GM10248 (cell line): Measurements from ENCODE around the gene C6orf15.
A peak's percentile ranks its signal among the peaks of the same experiment; 100 is the strongest.
"Not testable (repeated sequence)": the region's sequence is repeated elsewhere in the genome, so short reads cannot be mapped to it uniquely, and the experiment has no call there.

Source experiments
- CTCF ChIA-PET: fragments of 300-600 bp; sonication (Branson Sonifier 250); formaldehyde crosslinking; extraction: SDS; loops from one replicate; lab custom pipeline; 2021; ENCODE audit warnings: antibody characterized with exemption; lab: Yijun Ruan, JAX
- POLR2A ChIA-PET: fragments of 350-650 bp; sonication (Branson Sonifier 250); formaldehyde crosslinking; extraction: SDS; loops from one replicate; lab custom pipeline; 2020; ENCODE audit warnings: antibody characterized with exemption; lab: Yijun Ruan, JAX
- DNase-seq: peaks from one replicate; pipeline ENCODE4 v3.0.0; 2012; ENCODE audit errors: extremely low spot score
- TF ChIP-seq, protein P1 (sequence below): IDR thresholded peaks from 2 replicates; pipeline ENCODE4 v1.5.1; 2012; ENCODE audit warnings: mild to moderate bottlenecking, low read depth; ENCODE audit errors: extremely low read depth, missing control alignments, control extremely low read depth

Gene C6orf15

DNA sequence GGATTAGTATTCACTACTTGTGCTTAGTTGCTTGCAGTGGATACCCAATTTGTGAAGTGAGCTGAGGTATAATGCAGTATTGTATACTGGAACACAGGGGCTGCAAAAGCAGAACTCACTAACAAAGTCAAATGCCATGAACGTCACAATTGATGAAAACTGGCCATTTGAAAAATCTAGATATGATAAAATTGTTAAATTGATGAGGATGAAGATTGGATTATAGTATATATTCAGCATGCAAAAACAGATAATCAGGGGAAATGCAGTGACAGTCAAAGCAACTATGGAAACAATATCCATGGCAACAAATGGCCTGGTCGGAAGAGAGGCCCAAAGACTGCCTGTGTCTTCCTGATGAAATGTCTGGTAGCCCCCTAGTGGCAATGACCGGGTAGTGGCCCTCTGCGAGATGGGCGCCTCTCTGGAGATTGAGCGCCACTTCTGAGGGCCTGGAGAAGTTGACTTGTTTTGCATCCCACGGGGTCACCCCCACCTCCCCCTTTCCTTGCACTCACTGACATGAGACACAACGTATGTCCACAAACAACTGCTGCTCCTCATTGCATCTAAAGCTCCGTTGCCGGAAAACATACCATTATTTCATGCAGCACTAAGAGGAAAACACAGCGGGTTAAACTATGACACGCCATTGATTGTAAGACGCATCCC lies 43.6 kb downstream of the C6orf15 start:
- peak; percentile 85 for DNase-seq
- TF ChIP-seq, protein P1, sequence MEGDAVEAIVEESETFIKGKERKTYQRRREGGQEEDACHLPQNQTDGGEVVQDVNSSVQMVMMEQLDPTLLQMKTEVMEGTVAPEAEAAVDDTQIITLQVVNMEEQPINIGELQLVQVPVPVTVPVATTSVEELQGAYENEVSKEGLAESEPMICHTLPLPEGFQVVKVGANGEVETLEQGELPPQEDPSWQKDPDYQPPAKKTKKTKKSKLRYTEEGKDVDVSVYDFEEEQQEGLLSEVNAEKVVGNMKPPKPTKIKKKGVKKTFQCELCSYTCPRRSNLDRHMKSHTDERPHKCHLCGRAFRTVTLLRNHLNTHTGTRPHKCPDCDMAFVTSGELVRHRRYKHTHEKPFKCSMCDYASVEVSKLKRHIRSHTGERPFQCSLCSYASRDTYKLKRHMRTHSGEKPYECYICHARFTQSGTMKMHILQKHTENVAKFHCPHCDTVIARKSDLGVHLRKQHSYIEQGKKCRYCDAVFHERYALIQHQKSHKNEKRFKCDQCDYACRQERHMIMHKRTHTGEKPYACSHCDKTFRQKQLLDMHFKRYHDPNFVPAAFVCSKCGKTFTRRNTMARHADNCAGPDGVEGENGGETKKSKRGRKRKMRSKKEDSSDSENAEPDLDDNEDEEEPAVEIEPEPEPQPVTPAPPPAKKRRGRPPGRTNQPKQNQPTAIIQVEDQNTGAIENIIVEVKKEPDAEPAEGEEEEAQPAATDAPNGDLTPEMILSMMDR: peak; percentile 68
- ChIA-PET POLR2A (no interaction called here), CTCF (interaction anchor here (0.7 to 3.5 kb wide), 25 partner anchors 9 to 389 kb away, joined by 3 to 72 read pairs (median 4); partner anchors contain the start of gene VARS2)

DNA sequence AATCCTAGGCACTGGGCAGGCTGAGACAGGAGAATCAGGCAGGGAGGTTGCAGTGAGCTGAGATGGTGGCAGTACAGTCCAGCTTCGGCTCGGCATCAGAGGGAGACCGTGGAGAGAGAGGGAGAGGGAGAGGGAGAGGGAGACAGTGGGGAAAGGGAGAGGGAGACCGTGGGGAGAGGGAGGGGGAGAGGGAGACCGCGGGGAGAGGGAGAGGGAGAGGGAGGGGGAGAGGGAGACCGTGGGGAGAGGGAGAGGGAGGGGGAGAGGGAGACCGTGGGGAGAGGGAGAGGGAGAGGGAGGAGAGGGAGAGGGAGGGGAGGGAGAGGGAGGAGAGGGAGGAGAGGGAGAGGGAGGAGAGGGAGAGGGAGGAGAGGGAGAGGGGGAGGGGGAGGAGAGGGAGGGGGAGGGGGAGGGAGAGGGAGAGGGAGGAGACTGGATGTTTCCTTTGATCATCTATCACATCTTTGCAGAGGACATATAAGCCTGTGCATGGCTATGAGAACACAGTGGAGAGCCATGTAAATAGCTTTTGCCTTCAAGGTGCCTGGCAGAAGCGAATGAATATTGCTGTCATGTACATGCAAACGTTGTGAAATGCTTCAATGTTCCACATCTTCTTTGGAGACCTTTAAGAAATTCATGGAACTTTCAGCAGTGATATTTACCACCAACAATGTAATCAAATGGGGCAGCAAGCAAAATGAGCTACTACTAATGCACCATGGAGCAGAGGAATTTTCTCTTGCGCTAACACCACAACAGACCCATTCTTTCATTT lies 44.3 kb downstream of the C6orf15 start:
- CTCF ChIA-PET: interaction anchor here (0.8 to 3.5 kb wide), 18 partner anchors 8 to 286 kb away, joined by 3 to 72 read pairs (median 4); partner anchors contain the start of gene VARS2
- DNase-seq, POLR2A ChIA-PET: not testable (repeated sequence)

DNA sequence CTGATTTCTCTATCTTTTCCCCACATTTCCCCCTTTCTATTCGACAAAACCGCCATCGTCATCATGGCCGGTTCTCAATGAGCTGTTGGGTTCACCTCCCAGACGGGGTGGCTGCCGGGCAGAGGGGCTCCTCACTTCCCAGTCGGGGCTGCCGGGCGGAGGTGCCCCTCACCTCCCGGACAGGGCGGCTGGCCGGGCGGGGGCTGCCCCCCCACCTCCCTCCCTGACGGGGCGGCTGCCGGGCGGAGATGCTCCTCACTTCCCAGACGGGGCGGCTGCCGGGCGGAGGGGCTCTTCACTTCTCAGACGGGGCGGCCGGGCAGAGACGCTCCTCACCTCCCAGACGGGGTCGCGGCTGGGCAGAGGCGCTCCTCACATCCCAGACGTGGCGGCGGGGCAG lies 45.3 kb downstream of the C6orf15 start:
- DNase-seq, CTCF ChIA-PET, POLR2A ChIA-PET: not testable (repeated sequence)

DNA sequence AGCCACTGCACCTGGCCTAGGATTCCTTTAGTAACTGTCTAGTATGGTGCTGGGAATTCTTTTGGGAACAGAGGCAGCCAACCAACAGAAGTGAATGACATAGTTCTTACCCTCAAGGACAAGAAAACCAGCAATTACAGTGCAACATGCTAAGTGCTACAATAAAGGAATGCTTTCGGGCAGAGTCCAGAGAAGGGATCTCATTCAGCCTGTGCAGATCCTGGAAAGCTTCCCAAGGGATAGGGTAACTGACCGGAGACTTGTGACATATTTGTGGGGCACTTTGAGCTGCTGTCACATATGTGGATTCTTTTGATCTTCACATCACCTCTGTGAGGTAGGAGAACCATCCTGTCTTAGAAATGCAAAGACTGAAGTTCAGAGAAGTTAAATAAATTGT lies 46.8 kb downstream of the C6orf15 start:
- DNase-seq: no peak
- TF ChIP-seq, protein P1: no peak
- CTCF ChIA-PET: interaction anchor here (1.2 to 2.1 kb wide), 2 partner anchors 14 to 26 kb away, joined by 3 to 6 read pairs; no protein-coding TSS in a partner anchor
- POLR2A ChIA-PET: no interaction called here

DNA sequence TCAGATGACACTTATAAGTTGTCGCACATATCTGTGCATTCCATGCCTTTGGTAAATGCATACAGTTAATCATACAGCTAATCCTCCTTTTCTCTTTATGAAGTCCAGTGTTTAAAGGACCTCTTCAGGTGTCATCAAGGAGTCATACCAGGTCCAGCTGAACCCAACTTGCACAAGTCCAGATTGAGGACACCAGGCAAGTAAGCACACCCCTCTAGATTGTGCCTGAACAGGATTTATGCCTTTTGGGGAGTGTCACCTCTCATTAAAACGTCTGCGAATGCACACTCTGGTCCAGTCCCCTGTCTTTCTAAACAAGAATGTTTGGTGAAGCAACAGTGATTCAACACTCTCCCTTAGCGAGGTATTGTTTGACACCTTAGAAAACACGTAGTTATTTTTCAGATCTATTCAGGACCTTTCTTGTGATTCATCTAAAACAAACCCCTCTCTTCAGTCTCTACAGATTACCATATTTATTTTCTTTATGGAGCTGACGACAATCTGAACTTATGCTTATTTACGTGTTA lies 48.4 kb downstream of the C6orf15 start:
- no peak for DNase-seq
- ChIA-PET CTCF (interaction anchor here (1.2 to 5.4 kb wide), 6 partner anchors 15 to 186 kb away, joined by 3 to 27 read pairs (median 19); partner anchors contain the start of gene VARS2), POLR2A (no interaction called here)
- TF ChIP-seq, protein P1: no peak
